Endothelial cell of umbilical vein (primary cell): ENCODE results near the gene LAMC2. TPM values are rescaled to one million over a fixed set of nuclear protein-coding genes. Genes with fewer than 3 reads are reported as not detected.

Source experiments
- BruUV-seq: library from RNA; stranded (reverse); fragments of 400-500 nt; replicated peaks from 2 replicates; lab custom pipeline; 2021; lab: Mats Ljungman, UMichigan
- CTCF ChIA-PET: fragments of 300-600, 350-600 bp; sonication (Branson Sonifier 250); formaldehyde crosslinking; loops from one replicate; lab custom pipeline; 2021; ENCODE audit warnings: antibody characterized with exemption, inconsistent platforms; lab: Charles Lee
- POLR2A ChIA-PET: fragments of 300-600, 350-600 bp; sonication (Branson Sonifier 250); formaldehyde crosslinking; loops from one replicate; lab custom pipeline; 2021; ENCODE audit warnings: antibody characterized with exemption, inconsistent platforms; lab: Charles Lee
- DNase-seq: peaks from one replicate; pipeline ENCODE4 v3.0.0-alpha.2; 2011; ENCODE audit warnings: low read depth, low spot score
- FAIRE-seq: peaks from 2 replicates; lab custom pipeline; 2011; peaks lifted over from hg19 to GRCh38; lab: Jason Lieb, UNC
- H2AFZ ChIP-seq: 2 replicates; pipeline ENCODE4 v1.6.0; 2012; ENCODE audit warnings: low read depth, low read length, control low read depth, inconsistent platforms
- H3K27ac ChIP-seq: 2 replicates; pipeline ENCODE4 v1.5.1; 2011; ENCODE audit warnings: low read depth, mild to moderate bottlenecking, control low read depth, low read length, moderate library complexity; ENCODE audit not compliant: insufficient read depth
- H3K27me3 ChIP-seq, 2 experiments: 2 replicates each; pipeline versions ENCODE4 v1.6.0 to v1.6.1; 2011; ENCODE audit warnings: low read length in 2 of 2, mixed read lengths in 1 of 2; ENCODE audit not compliant: control insufficient read depth in 2 of 2, insufficient read depth in 2 of 2
- H3K36me3 ChIP-seq, 2 experiments: 2 replicates in 1 of 2; 3 replicates in 1 of 2; pipeline ENCODE4 v1.5.1; 2011; ENCODE audit warnings: low read length in 2 of 2, mild to moderate bottlenecking in 1 of 2, moderate library complexity in 1 of 2; ENCODE audit not compliant: control insufficient read depth in 2 of 2, insufficient read depth in 2 of 2; ENCODE audit errors: extremely low read depth in 1 of 2
- H3K4me1 ChIP-seq: 3 replicates; pipeline ENCODE4 v1.5.1; 2011; ENCODE audit warnings: mild to moderate bottlenecking, low read length; ENCODE audit not compliant: control insufficient read depth, insufficient read depth; ENCODE audit errors: extremely low read depth
- H3K4me2 ChIP-seq: 2 replicates; pipeline ENCODE4 v1.6.1; 2011; ENCODE audit warnings: low read length, control low read depth, mixed read lengths; ENCODE audit not compliant: insufficient read depth
- H3K4me3 ChIP-seq, 3 experiments: fragments of 200-600 bp in 1 of 3; sonication (generic), shearing (Covaris generic) in 1 of 3; replicated peaks in 1 of 3; 2 replicates each; pipeline ENCODE4 v1.5.1; 2011 to 2016; ENCODE audit warnings: control low read depth in 3 of 3, low read length in 3 of 3, mild to moderate bottlenecking in 2 of 3, inconsistent platforms in 1 of 3, low read depth in 1 of 3, moderate library complexity in 1 of 3; ENCODE audit not compliant: insufficient read depth in 1 of 3
- H3K79me2 ChIP-seq: 2 replicates; pipeline ENCODE4 v1.6.0; 2012; ENCODE audit warnings: low read length, inconsistent platforms; ENCODE audit not compliant: control insufficient read depth, insufficient read depth
- H3K9ac ChIP-seq: replicated peaks from 2 replicates; pipeline ENCODE3; 2011; ENCODE audit warnings: low read length, control low read depth; ENCODE audit not compliant: insufficient read depth; ENCODE audit errors: extremely low read depth
- H3K9me1 ChIP-seq: replicated peaks from 3 replicates; pipeline ENCODE4 v1.6.0; 2011; ENCODE audit warnings: mild to moderate bottlenecking, low read length; ENCODE audit not compliant: control insufficient read depth, insufficient read depth; ENCODE audit errors: extremely low read depth
- H3K9me3 ChIP-seq: replicated peaks from 2 replicates; pipeline ENCODE4 v1.5.1; 2012; ENCODE audit warnings: low read length, inconsistent platforms; ENCODE audit not compliant: control insufficient read depth, insufficient read depth
- H4K20me1 ChIP-seq: replicated peaks from 2 replicates; pipeline ENCODE3; 2011; ENCODE audit warnings: mild to moderate bottlenecking, low read length; ENCODE audit not compliant: control insufficient read depth, insufficient read depth; ENCODE audit errors: extremely low read depth
- CTCF ChIP-seq, 2 donors: IDR thresholded peaks; 1 replicate in 1 of 2; 2 replicates in 1 of 2; pipeline ENCODE4 v1.5.1; 2011; ENCODE audit warnings: low read length in 2 of 2, mild to moderate bottlenecking in 2 of 2, moderate library complexity in 2 of 2, control low read depth in 1 of 2, inconsistent platforms in 1 of 2, low read depth in 1 of 2; ENCODE audit not compliant: insufficient read depth in 1 of 2; ENCODE audit errors: extremely low read depth in 1 of 2
- EZH2 ChIP-seq: IDR thresholded peaks from 2 replicates; pipeline ENCODE4 v1.6.1; 2012; ENCODE audit warnings: borderline replicate concordance, low read depth, mild to moderate bottlenecking, moderate library complexity, low read length, inconsistent platforms; ENCODE audit not compliant: severe bottlenecking
- FOS ChIP-seq: IDR thresholded peaks from 2 replicates; pipeline ENCODE4 v1.6.1; 2011; ENCODE audit warnings: mild to moderate bottlenecking, low read length, moderate library complexity, borderline replicate concordance; ENCODE audit not compliant: insufficient read depth
- GATA2 ChIP-seq: IDR thresholded peaks from 2 replicates; pipeline ENCODE4 v1.7.0; 2011; ENCODE audit warnings: low read depth, mild to moderate bottlenecking, moderate library complexity, mixed read lengths, low read length; ENCODE audit not compliant: insufficient read length, insufficient read depth
- JUN ChIP-seq: IDR thresholded peaks from 2 replicates; pipeline ENCODE4 v1.6.1; 2011; ENCODE audit warnings: borderline replicate concordance, low read depth; ENCODE audit not compliant: insufficient read length, insufficient read depth
- MAX ChIP-seq: IDR thresholded peaks from 2 replicates; pipeline ENCODE4 v1.6.1; 2011; ENCODE audit not compliant: insufficient read depth, insufficient read length
- MYC ChIP-seq: IDR thresholded peaks from one replicate; pipeline ENCODE4 v1.6.1; 2011; ENCODE audit warnings: mild to moderate bottlenecking, low read depth, low read length
- POLR2A ChIP-seq: IDR thresholded peaks from 2 replicates; pipeline ENCODE4 v1.6.1; 2012; ENCODE audit warnings: low read depth, mild to moderate bottlenecking, control low read depth, low read length
- POLR2AphosphoS5 ChIP-seq: IDR thresholded peaks from 2 replicates; pipeline ENCODE4 v1.6.1; 2012; ENCODE audit warnings: low read depth, mild to moderate bottlenecking, control low read depth, low read length, moderate library complexity; ENCODE audit not compliant: insufficient read depth
- dilution Hi-C: fragments of 300-500 bp; cut with MboI; formaldehyde crosslinking; loops from one replicate; pipeline ENCODE4 v1.15.0; 2019; ENCODE audit warnings: low sequenced_read_pairs; ENCODE audit not compliant: extremely low pct_ligation_motif_present
- intact Hi-C: fragments of 100-400 bp; cut with micrococcal nuclease; formaldehyde crosslinking; loops from one replicate; pipeline ENCODE4 v1.10.0; 2022
- polyA plus RNA-seq, 4 experiments: library from polyadenylated mRNA; depleted of rRNA in 3 of 4; stranded (reverse) in 3 of 4; unstranded in 1 of 4; fragments of >200 nt; gene quantifications; 2 replicates each; pipeline versions ENCODE4 v1.2.1 to v1.2.3, GENCODE V29; 2011 to 2012; ENCODE audit warnings: missing spikeins in 1 of 4
- total RNA-seq: library from RNA; stranded (reverse); gene quantifications from 2 replicates; pipeline ENCODE4 v1.2.3, GENCODE V29; 2021

Gene LAMC2
- total and polyA plus RNA-seq, 2 donors (not counting 3 experiments of a cell fraction or from before 2014, with no cell fraction given), result 0.23 to 0.82 TPM

DNA sequence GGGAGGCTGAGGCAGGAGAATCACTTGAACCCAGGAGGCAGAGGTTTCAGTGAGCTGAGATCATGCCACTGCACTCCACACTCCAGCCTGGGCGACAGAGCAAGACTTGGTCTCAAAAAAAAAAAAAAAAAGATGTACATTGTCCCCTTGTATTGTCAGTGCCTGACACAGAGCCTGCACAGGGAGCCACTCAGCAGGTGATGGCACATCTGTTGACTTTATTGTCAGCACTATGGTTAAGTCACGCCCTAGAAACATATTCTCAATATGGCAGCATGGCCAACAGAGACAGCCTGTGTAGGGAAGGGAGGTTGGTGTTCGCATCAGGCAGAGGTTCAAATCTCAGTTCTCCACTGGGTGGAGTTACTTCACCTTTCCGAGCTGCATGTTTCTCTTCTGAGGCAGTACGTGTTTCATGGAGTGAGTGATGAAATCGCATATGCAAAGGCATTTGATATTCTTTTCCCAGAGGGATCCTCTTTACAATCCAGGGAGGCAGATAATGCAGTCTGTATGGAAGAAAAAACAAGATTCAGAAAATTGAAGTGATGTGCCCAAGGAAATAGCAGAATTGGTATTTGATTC lies 20.6 kb downstream of the LAMC2 start:
- H4K20me1 ChIP-seq, result no peaks in the 10 kb centered on the region
- no peak overlapping the region for H3K27ac ChIP-seq
- CTCF ChIA-PET, result interaction anchor here (1.2 kb wide), 1 partner anchor 28 kb away, joined by 4 read pairs; no protein-coding TSS in a partner anchor
- no TSS peak for BruUV-seq
- no peak overlapping the region for H3K9ac ChIP-seq
- H3K79me2 ChIP-seq, result no peaks in the 10 kb centered on the region
- no peaks in the 10 kb centered on the region for H3K27me3 ChIP-seq
- no peaks in the 10 kb centered on the region for H3K36me3 ChIP-seq
- DNase-seq (no peak), FAIRE-seq (no peak)
- H3K9me1 ChIP-seq, result no peaks in the 10 kb centered on the region
- intact Hi-C loops, result no loop called here
- H3K4me3 ChIP-seq, result no peak overlapping the region
- no peaks in the 10 kb centered on the region for H3K9me3 ChIP-seq
- H3K4me2 ChIP-seq, result no peak overlapping the region
- no peak overlapping the region for H2AFZ ChIP-seq
- TF ChIP-seq JUN (no peak), GATA2 (no peak), POLR2AphosphoS5 (no peak), MYC (no peak), CTCF (IDR thresholded peaks at IDR 0.05; ENCODE audit: extremely low read depth in 1 of 2, insufficient read depth in 1 of 2, low read depth in 1 of 2, low read length in 2 of 2) (no peak), FOS (no peak), EZH2 (no peak), POLR2A (no peak), MAX (no peak)
- no peaks in the 10 kb centered on the region for H3K4me1 ChIP-seq
- POLR2A ChIA-PET, result no interaction called here
- dilution Hi-C loops, result no loop called here
